NB4 (cell line): Measurements from ENCODE around the gene UNK.

Experiments
- MYC ChIP-seq: IDR thresholded peaks from 2 replicates; pipeline ENCODE4 v1.6.1; 2011; ENCODE audit warnings: low read depth, low read length
- TF ChIP-seq, protein P1 (sequence below): IDR thresholded peaks from one replicate; pipeline ENCODE4 v1.5.1; 2012; ENCODE audit warnings: low read depth, low read length
- TF ChIP-seq, protein P2 (sequence below): IDR thresholded peaks from 2 replicates; pipeline ENCODE4 v1.6.1; 2011; ENCODE audit warnings: low read depth, low read length

DNA sequence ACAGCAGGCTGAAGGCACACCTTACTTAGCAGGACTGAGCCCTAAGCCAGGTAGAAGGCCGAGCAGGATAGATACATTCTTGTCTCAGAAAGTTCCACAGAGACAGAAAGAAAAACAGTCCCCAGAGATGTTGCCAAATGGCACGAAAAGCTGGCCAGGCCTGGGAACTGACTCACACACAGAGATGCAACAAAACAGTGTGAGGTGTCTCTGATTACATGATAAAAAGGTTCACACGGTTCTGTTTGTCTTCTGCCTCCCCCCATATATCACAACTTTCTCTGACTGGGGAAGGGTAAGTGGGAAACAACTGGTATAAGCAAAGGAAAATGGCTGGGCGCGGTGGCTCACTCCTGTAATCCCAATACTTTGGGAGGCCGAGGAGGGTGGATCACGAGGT is 68.8 kb downstream of the UNK start:
- TF ChIP-seq, protein P1, sequence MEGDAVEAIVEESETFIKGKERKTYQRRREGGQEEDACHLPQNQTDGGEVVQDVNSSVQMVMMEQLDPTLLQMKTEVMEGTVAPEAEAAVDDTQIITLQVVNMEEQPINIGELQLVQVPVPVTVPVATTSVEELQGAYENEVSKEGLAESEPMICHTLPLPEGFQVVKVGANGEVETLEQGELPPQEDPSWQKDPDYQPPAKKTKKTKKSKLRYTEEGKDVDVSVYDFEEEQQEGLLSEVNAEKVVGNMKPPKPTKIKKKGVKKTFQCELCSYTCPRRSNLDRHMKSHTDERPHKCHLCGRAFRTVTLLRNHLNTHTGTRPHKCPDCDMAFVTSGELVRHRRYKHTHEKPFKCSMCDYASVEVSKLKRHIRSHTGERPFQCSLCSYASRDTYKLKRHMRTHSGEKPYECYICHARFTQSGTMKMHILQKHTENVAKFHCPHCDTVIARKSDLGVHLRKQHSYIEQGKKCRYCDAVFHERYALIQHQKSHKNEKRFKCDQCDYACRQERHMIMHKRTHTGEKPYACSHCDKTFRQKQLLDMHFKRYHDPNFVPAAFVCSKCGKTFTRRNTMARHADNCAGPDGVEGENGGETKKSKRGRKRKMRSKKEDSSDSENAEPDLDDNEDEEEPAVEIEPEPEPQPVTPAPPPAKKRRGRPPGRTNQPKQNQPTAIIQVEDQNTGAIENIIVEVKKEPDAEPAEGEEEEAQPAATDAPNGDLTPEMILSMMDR: no peak
- TF ChIP-seq MYC: no peak
- TF ChIP-seq, protein P2, sequence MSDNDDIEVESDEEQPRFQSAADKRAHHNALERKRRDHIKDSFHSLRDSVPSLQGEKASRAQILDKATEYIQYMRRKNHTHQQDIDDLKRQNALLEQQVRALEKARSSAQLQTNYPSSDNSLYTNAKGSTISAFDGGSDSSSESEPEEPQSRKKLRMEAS: no peak
